Endothelial cell of umbilical vein (primary cell): ENCODE data around the gene ZNF488. TPM values are rescaled to one million over a fixed set of nuclear protein-coding genes. Genes with fewer than 3 reads are reported as not detected.

Experiments used
- Bru-seq: library from RNA; stranded (reverse); fragments of 400-500 nt; gene quantifications from one replicate; lab custom pipeline; 2021; lab: Mats Ljungman, UMichigan
- BruChase-seq, 2 experiments: library from RNA; stranded (reverse); fragments of 400-500 nt; gene quantifications; one replicate each; lab custom pipeline; 2021; lab: Mats Ljungman, UMichigan
- BruUV-seq: library from RNA; stranded (reverse); fragments of 400-500 nt; replicated peaks from 2 replicates; lab custom pipeline; 2021; lab: Mats Ljungman, UMichigan
- CTCF ChIA-PET: fragments of 300-600, 350-600 bp; sonication (Branson Sonifier 250); formaldehyde crosslinking; loops from one replicate; lab custom pipeline; 2021; ENCODE audit warnings: antibody characterized with exemption, inconsistent platforms; lab: Charles Lee
- POLR2A ChIA-PET: fragments of 300-600, 350-600 bp; sonication (Branson Sonifier 250); formaldehyde crosslinking; loops from one replicate; lab custom pipeline; 2021; ENCODE audit warnings: antibody characterized with exemption, inconsistent platforms; lab: Charles Lee
- DNase-seq: peaks from one replicate; pipeline ENCODE4 v3.0.0-alpha.2; 2011; ENCODE audit warnings: low read depth, low spot score
- FAIRE-seq: peaks from 2 replicates; lab custom pipeline; 2011; peaks lifted over from hg19 to GRCh38; lab: Jason Lieb, UNC
- H2AFZ ChIP-seq: 2 replicates; pipeline ENCODE4 v1.6.0; 2012; ENCODE audit warnings: low read depth, low read length, control low read depth, inconsistent platforms
- H3K27ac ChIP-seq: 2 replicates; pipeline ENCODE4 v1.5.1; 2011; ENCODE audit warnings: low read depth, mild to moderate bottlenecking, control low read depth, low read length, moderate library complexity; ENCODE audit not compliant: insufficient read depth
- H3K27me3 ChIP-seq, 2 experiments: 2 replicates each; pipeline versions ENCODE4 v1.6.0 to v1.6.1; 2011; ENCODE audit warnings: low read length in 2 of 2, mixed read lengths in 1 of 2; ENCODE audit not compliant: control insufficient read depth in 2 of 2, insufficient read depth in 2 of 2
- H3K36me3 ChIP-seq, 2 experiments: 2 replicates in 1 of 2; 3 replicates in 1 of 2; pipeline ENCODE4 v1.5.1; 2011; ENCODE audit warnings: low read length in 2 of 2, mild to moderate bottlenecking in 1 of 2, moderate library complexity in 1 of 2; ENCODE audit not compliant: control insufficient read depth in 2 of 2, insufficient read depth in 2 of 2; ENCODE audit errors: extremely low read depth in 1 of 2
- H3K4me1 ChIP-seq: 3 replicates; pipeline ENCODE4 v1.5.1; 2011; ENCODE audit warnings: mild to moderate bottlenecking, low read length; ENCODE audit not compliant: control insufficient read depth, insufficient read depth; ENCODE audit errors: extremely low read depth
- H3K4me2 ChIP-seq: 2 replicates; pipeline ENCODE4 v1.6.1; 2011; ENCODE audit warnings: low read length, control low read depth, mixed read lengths; ENCODE audit not compliant: insufficient read depth
- H3K4me3 ChIP-seq, 3 experiments: fragments of 200-600 bp in 1 of 3; sonication (generic), shearing (Covaris generic) in 1 of 3; replicated peaks in 1 of 3; 2 replicates each; pipeline ENCODE4 v1.5.1; 2011 to 2016; ENCODE audit warnings: control low read depth in 3 of 3, low read length in 3 of 3, mild to moderate bottlenecking in 2 of 3, inconsistent platforms in 1 of 3, low read depth in 1 of 3, moderate library complexity in 1 of 3; ENCODE audit not compliant: insufficient read depth in 1 of 3
- H3K79me2 ChIP-seq: 2 replicates; pipeline ENCODE4 v1.6.0; 2012; ENCODE audit warnings: low read length, inconsistent platforms; ENCODE audit not compliant: control insufficient read depth, insufficient read depth
- H3K9ac ChIP-seq: replicated peaks from 2 replicates; pipeline ENCODE3; 2011; ENCODE audit warnings: low read length, control low read depth; ENCODE audit not compliant: insufficient read depth; ENCODE audit errors: extremely low read depth
- H3K9me1 ChIP-seq: replicated peaks from 3 replicates; pipeline ENCODE4 v1.6.0; 2011; ENCODE audit warnings: mild to moderate bottlenecking, low read length; ENCODE audit not compliant: control insufficient read depth, insufficient read depth; ENCODE audit errors: extremely low read depth
- H3K9me3 ChIP-seq: replicated peaks from 2 replicates; pipeline ENCODE4 v1.5.1; 2012; ENCODE audit warnings: low read length, inconsistent platforms; ENCODE audit not compliant: control insufficient read depth, insufficient read depth
- H4K20me1 ChIP-seq: replicated peaks from 2 replicates; pipeline ENCODE3; 2011; ENCODE audit warnings: mild to moderate bottlenecking, low read length; ENCODE audit not compliant: control insufficient read depth, insufficient read depth; ENCODE audit errors: extremely low read depth
- POLR2AphosphoS5 ChIP-seq: IDR thresholded peaks from 2 replicates; pipeline ENCODE4 v1.6.1; 2012; ENCODE audit warnings: low read depth, mild to moderate bottlenecking, control low read depth, low read length, moderate library complexity; ENCODE audit not compliant: insufficient read depth
- dilution Hi-C: fragments of 300-500 bp; cut with MboI; formaldehyde crosslinking; loops from one replicate; pipeline ENCODE4 v1.15.0; 2019; ENCODE audit warnings: low sequenced_read_pairs; ENCODE audit not compliant: extremely low pct_ligation_motif_present
- intact Hi-C: fragments of 100-400 bp; cut with micrococcal nuclease; formaldehyde crosslinking; loops from one replicate; pipeline ENCODE4 v1.10.0; 2022
- long read RNA-seq: library from polyadenylated mRNA; stranded (forward); transcript quantifications from one replicate; pipeline ENCODE4 v2.0.0, GENCODE V29; 2021
- polyA minus RNA-seq, 3 experiments: library from RNA; depleted of rRNA, polyadenylated mRNA; stranded (reverse); fragments of >200 nt; gene quantifications; 1 replicate in 1 of 3; 2 replicates in 2 of 3; pipeline ENCODE4 v1.2.3, GENCODE V29; 2011
- polyA plus RNA-seq, 4 experiments: library from polyadenylated mRNA; depleted of rRNA in 3 of 4; stranded (reverse) in 3 of 4; unstranded in 1 of 4; fragments of >200 nt; gene quantifications; 2 replicates each; pipeline versions ENCODE4 v1.2.1 to v1.2.3, GENCODE V29; 2011 to 2012; ENCODE audit warnings: missing spikeins in 1 of 4
- total RNA-seq: library from RNA; stranded (reverse); gene quantifications from 2 replicates; pipeline ENCODE4 v1.2.3, GENCODE V29; 2021
- TF ChIP-seq, protein P1 (sequence below), 2 donors: IDR thresholded peaks; 1 replicate in 1 of 2; 2 replicates in 1 of 2; pipeline ENCODE4 v1.5.1; 2011; ENCODE audit warnings: low read length in 2 of 2, mild to moderate bottlenecking in 2 of 2, moderate library complexity in 2 of 2, control low read depth in 1 of 2, inconsistent platforms in 1 of 2, low read depth in 1 of 2; ENCODE audit not compliant: insufficient read depth in 1 of 2; ENCODE audit errors: extremely low read depth in 1 of 2

Gene ZNF488, protein sequence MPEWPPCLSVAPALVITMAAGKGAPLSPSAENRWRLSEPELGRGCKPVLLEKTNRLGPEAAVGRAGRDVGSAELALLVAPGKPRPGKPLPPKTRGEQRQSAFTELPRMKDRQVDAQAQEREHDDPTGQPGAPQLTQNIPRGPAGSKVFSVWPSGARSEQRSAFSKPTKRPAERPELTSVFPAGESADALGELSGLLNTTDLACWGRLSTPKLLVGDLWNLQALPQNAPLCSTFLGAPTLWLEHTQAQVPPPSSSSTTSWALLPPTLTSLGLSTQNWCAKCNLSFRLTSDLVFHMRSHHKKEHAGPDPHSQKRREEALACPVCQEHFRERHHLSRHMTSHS
- total RNA-seq = 0.28 and 0.38 TPM in 2 replicates
- 0.14 and 0.21 TPM in 2 replicates for polyA plus RNA-seq
- polyA plus RNA-seq (2011; cell fraction: cytosol; rRNA removed) = 0.16 and 0.19 TPM in 2 replicates
- polyA plus RNA-seq (2011; cell fraction: nucleus; rRNA removed) = 0.14 TPM in 1 of 2 replicates, not detected in the other
- polyA plus RNA-seq (2012) = 0.15 TPM in 1 of 2 replicates, not detected in the other
- 0.08 and 0.41 TPM in 2 replicates for polyA minus RNA-seq
- polyA minus RNA-seq (2011; cell fraction: cytosol; rRNA and poly(A)+ RNA removed) = 0.61 TPM
- 0.14 TPM in 1 of 2 replicates, not detected in the other for polyA minus RNA-seq (2011; cell fraction: nucleus; rRNA and poly(A)+ RNA removed)
- Bru-seq, nascent RNA = percentile 20 among the genes with signal in this experiment
- BruChase-seq, experiment 1, labeled RNA remaining after a 6-hour chase = percentile 16 among the genes with signal in this experiment
- percentile 16 among the genes with signal in this experiment for BruChase-seq, experiment 2, labeled RNA remaining after a 2-hour chase
- long read RNA-seq = 0 reads

DNA sequence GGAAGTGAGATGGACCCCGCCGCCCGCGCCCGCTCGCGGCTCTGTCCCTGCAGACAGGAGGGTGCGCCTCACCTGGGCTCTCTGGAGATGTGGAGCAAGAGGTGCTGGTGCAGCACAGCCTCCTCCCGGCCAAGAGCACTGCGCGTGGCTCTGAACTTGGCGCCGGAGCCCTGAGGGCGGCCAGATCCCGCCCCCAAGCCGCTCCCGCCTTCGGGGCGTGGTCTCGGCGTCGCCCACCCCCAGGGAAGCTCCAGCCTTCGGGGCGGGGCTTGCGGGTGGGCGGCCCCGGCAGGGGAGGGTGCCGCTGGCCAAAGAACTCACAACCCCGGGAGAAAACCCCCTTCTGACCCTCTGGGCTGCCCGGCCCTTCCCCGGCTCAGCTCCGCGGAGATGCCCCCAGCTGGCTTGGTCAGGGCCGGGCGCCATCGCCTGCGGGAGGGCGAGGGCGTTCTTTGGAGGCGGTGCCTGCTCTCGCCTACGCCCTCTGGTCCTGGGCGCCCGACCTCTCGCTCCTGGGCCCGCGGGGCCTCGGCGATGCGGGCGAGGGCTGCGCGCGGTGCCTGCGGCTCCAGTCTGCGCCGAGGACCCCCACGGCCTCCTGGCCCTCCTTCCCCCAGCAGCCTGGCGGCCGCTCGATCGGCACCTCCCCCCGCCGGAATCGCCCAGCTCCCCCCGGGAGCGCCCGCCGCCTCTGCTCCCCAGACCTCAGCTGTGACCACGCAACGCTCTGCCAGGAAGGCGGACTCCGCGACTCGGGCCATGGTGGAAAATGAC, at the start of gene ZNF488:
Gene ZNF488 (minus strand): TSS at position 146 of the 774 bp plus-strand sequence. CDS start 15,464 bp downstream, outside the sequence.
- POLR2A ChIA-PET = no interaction called here
- no peaks in the 10 kb centered on the region for H4K20me1 ChIP-seq
- H3K79me2 ChIP-seq = no peaks in the 10 kb centered on the region
- H3K27ac ChIP-seq = no peak within 1 kb of the TSS
- no peaks in the 10 kb centered on the region for H3K9me1 ChIP-seq
- no peaks in the 10 kb centered on the region for H3K36me3 ChIP-seq
- DNase-seq (peak; percentile 83), FAIRE-seq (no peak)
- H3K4me1 ChIP-seq = peaks cover 3% of the 10 kb centered on the region
- H3K9ac ChIP-seq = peak within 1 kb of the TSS; percentile 53
- TF ChIP-seq, protein P1, sequence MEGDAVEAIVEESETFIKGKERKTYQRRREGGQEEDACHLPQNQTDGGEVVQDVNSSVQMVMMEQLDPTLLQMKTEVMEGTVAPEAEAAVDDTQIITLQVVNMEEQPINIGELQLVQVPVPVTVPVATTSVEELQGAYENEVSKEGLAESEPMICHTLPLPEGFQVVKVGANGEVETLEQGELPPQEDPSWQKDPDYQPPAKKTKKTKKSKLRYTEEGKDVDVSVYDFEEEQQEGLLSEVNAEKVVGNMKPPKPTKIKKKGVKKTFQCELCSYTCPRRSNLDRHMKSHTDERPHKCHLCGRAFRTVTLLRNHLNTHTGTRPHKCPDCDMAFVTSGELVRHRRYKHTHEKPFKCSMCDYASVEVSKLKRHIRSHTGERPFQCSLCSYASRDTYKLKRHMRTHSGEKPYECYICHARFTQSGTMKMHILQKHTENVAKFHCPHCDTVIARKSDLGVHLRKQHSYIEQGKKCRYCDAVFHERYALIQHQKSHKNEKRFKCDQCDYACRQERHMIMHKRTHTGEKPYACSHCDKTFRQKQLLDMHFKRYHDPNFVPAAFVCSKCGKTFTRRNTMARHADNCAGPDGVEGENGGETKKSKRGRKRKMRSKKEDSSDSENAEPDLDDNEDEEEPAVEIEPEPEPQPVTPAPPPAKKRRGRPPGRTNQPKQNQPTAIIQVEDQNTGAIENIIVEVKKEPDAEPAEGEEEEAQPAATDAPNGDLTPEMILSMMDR (IDR thresholded peaks at IDR 0.05; ENCODE audit: extremely low read depth in 1 of 2, insufficient read depth in 1 of 2, low read depth in 1 of 2, low read length in 2 of 2) = no peak
- peak; percentile 42 for TF ChIP-seq POLR2AphosphoS5
- no peaks in the 10 kb centered on the region for H3K9me3 ChIP-seq
- H3K4me2 ChIP-seq = peak within 1 kb of the TSS; percentile 6
- dilution Hi-C loops (no loop called here), intact Hi-C loops (loop anchor here (1.0 kb wide), 2 partner anchors 19 to 29 kb away; no protein-coding TSS in a partner anchor)
- H2AFZ ChIP-seq = peak within 1 kb of the TSS; percentile 82
- H3K27me3 ChIP-seq = peaks cover 13 to 26% of the 10 kb centered on the region in 2 experiments
- H3K4me3 ChIP-seq = peak within 1 kb of the TSS; percentile 10 to 58 (median 54)
- CTCF ChIA-PET = interaction anchor here (1.0 to 1.6 kb wide), 8 partner anchors 10 to 68 kb away, joined by 3 to 13 read pairs (median 4); no protein-coding TSS in a partner anchor
- TSS peak; percentile 33 for BruUV-seq
